Activated gamma-delta T cell treated with Interleukin-2 at 50 U/mL for 16 hours (primary cell): ENCODE measurements around the gene TMEM135.

Source experiments
- DNase-seq: peaks from one replicate; pipeline ENCODE4 v3.0.0-alpha.2; 2020

TMEM135 gene

GRCh38 chr11:87317441-87317840 lies 279.7 kb downstream of the TMEM135 start:
- no peak for DNase-seq

GRCh38 chr11:87320123-87320522 lies 282.4 kb downstream of the TMEM135 start:
- no peak for DNase-seq

GRCh38 chr11:87322568-87322967 lies 284.8 kb downstream of the TMEM135 start:
- no peak for DNase-seq

DNA sequence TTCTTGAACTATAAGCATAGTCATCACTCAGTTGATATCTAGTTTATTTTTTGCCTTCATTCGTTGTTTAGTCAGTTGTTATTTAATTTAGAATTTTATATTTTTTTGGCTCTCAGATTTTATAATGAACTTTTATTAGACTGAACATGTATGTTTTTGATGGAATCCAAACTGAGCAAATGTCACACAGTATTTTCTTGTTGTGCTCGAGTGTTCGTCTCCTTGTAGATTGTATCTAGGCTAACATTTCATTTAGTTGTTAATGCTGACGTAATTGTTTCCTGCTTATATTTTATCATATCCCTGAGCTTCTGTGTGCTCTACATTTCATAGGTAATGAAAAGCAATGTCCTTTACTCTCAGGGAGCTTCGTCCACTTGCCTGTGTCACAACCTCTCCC lies 286.2 kb downstream of the TMEM135 start:
- DNase-seq, result no peak

DNA sequence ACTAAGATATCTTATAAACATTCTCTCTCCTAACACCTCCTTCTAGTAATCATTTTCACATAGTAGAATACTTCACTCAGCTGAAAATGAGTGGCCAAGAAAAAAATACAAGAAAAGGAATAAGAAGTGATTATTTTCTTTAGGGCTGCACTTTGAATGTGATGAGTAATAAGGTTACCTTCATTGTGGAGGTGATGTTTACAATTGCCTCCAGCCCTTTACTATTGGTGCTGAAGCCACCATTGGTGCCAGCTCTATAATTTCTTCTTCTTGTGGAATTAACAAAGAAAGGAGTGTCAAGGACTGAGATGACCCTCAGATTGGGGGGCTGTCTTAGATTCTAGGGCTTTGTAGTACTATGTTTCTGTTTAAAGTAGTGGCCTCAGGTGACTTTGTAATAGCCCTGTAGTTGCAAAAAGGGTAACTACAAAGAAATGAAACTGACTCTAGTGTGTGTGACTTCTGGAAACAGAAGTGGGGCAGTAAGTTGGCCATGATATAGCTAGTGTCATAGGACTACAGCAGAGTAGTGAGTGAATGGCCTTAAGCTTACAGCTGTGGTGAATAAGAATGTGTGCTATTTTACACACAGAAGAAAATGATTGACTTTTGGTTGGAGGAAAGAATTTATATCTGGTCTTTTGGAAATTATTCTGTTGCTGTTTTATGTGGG lies 287.2 kb downstream of the TMEM135 start:
- no peak for DNase-seq

DNA sequence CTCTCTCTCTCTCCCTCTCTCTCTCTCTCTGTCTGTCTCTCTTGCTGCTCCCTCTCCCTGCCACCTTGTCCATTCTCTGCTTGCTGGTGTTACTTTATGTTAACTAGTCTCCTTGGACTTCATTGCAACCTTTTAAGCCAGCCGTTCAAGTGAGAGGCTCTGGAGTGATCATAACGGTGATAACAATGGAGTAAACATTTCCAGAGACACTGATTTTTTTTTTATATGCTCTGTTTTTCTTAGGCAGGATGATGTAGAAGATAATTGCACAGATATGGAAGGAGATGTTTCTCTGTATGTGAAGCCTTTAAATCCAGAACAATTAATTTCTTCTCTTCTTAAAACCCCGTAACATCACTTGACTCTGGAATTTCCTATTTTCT lies 287.7 kb downstream of the TMEM135 start:
- no peak for DNase-seq

- no peak for DNase-seq
Measured at GRCh38 chr11:87326594-87326993, 288.9 kb downstream of the TMEM135 start.

GRCh38 chr11:87329172-87329571 lies 291.4 kb downstream of the TMEM135 start:
- no peak for DNase-seq

- DNase-seq, result no peak
Measured at GRCh38 chr11:87330187-87330601, 292.5 kb downstream of the TMEM135 start.

DNA sequence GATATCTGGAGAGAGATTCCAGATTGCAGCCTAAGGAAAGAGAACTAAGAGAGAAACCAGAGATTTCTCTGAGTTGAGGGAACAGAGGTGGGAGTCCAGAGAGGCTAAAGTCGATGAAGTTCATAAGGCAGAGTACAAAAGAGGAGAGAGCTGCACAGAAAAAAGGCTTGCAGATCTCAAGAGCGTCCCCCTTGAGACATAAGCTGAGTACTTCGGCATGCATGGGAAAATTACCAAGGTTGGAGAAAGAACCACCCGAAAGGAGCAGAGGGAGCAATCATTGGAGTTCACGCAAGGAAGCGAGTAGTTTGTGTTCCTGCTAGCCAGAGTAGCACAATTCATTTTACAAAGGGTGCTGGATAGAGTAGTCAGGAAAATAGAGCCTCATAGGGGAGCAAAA lies 293.5 kb downstream of the TMEM135 start:
- no peak for DNase-seq

GRCh38 chr11:87338046-87338639 lies 300.4 kb downstream of the TMEM135 start:
- no peak for DNase-seq

- no peak for DNase-seq
Measured at GRCh38 chr11:87339416-87339815, 301.7 kb downstream of the TMEM135 start.

- no peak for DNase-seq
Measured at GRCh38 chr11:87347441-87347840, 309.7 kb downstream of the TMEM135 start.

DNA sequence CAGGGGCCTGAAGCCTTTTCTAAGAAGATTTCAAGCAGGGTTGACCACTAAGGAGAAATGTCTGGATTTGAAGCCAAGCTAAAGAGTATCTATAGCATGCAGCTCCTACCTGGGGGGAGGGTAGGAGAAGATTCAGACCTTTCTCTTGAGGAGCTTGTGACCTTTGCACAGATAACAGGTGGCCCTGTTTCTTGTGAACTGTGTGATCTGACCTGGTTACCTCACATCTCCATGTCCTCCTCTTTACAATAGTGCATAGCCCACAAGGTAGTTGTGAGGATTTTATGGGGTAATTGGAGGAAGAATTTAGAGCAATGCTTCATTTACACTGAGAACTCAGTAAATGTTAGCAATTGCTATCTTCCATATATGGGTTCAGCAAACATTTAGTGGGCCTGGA lies 310.1 kb downstream of the TMEM135 start:
- no peak for DNase-seq

GRCh38 chr11:87351676-87352075 lies 313.9 kb downstream of the TMEM135 start:
- DNase-seq, result no peak

DNA sequence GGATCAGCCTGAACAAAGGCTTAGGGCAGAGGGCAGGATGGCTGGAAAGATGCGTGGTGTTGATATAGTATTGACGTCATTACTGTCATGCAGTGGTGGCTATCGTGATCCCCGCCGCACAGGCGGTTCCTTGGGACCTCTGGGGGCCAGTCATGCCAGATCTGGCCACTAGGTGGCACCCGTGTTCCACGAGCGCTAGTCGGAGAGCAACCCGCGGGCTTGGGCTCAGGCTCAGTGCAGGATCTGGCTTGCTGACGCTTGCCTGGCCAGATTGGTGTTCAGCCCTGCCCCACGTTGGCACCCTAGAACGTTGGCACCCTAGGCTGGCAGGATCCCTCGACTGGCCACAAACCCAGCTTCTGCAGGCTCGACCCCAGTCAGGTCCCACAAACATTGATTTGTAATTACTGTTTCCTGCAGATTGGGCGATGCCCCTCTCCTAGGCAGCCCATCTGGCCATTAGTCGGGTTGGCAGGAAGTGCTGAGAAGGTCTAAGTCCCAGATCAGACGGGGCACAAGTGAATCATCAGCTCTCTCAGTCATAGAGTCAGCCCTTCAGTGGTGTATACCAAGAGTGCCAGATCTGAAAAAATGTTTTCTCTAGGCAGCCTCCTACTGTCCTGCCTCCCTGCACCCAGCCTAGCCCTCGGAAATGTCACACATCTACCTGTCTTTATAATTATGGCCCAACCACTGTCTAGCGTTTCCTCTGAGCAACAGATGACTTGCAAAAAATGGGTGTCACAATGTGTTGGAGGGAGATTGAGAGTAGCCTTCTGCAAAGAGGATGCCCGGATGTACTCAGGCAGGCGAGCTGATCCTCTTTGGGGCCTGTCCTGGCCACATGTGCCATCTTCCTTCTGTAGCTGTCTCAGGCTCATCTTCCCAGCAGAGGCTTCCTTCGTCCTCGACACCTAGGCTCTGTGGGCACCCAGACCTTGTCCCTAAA lies 315.3 kb downstream of the TMEM135 start:
- DNase-seq, result peak; percentile 81

- DNase-seq, result no peak
Measured at GRCh38 chr11:87353771-87354345, 316.1 kb downstream of the TMEM135 start.

DNA sequence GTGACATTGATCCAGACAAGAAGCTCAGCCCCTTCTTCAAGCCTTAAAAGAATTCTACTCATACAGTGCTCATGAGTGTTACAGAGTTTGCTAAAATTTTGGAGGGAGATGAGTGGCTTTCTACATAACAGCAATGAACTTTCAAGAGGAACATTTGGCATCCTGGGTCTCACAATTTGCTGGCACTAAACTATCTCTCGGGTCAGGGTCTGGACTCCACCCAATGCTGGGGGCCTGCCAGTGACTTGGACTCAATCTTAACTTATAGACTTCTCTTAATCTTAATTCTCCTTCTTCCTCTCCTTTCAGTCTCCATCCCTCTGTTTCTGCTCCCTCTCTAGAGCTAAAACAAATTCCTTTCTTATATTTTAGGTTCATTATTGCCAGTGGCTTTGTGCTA lies 317.9 kb downstream of the TMEM135 start:
- no peak for DNase-seq

- DNase-seq, result no peak
Measured at GRCh38 chr11:87356428-87356827, 318.7 kb downstream of the TMEM135 start.

DNA sequence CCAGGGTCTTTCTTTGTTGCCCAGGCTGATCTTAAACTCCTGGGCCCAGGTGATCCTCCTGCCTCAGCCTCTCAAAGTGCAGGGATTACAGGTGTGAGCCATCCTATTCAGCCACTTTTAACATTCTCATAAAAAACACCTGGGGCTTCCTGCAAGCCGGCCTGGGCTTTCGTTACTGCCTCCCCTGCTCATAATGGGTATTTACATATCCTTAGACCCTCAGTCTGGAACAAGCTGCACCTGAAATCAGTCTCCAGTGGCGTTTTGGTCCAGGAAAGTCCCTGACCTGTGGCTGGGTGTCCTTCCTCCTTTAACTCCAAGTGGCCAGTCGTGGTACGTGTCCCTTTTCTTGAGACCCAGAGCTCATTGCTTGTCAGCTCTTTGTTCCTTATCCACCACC lies 320.7 kb downstream of the TMEM135 start:
- DNase-seq, result no peak

DNA sequence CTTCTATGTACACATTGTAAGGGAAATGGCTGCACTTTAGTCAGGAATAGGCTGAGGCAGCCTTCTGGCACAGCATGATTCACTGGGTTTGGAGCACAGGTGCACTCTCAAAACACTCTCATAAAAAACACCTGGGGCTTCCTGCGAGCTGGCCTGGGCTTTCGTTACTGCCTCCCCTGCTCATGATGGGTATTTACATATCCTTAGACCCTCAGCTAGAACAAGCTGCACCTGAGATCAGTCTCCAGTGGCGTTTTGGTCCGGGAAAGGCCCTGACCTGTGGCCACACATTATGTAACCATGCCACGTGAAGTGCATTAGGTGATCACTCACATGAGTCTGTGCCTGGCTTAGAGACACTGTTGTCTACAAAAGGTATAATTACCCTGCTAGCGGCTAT lies 321.7 kb downstream of the TMEM135 start:
- DNase-seq, result no peak

DNA sequence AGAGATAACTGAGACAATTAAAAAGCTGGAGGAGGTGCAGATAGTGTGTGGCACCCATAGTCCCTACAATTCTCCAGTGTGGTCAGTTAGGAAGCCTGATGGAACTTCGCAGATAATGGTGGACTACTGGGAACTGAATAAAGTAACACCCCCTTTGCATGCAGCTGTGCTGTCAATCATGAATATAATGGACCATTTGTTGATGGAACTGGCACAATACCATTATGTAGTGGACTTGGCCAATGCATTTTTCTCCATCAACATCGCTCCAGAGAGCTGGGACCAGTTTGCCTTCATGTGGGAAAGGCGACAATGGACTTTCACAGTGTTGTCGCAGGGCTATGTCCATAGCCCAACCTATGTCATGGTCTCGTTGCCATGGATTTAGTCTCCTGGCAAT lies 324.2 kb downstream of the TMEM135 start:
- no peak for DNase-seq

GRCh38 chr11:87366346-87366745 lies 328.6 kb downstream of the TMEM135 start:
- DNase-seq, result no peak
